Hindlimb muscle (tissue), 1 donor: ENCODE data around the gene MKKS. TPM values are rescaled to one million over a fixed set of nuclear protein-coding genes. Genes with fewer than 3 reads are reported as not detected.
"Not testable (repeated sequence)": the region's sequence is repeated elsewhere in the genome, so short reads cannot be mapped to it uniquely, and the experiment has no call there.

Experiments
- DNase-seq: peaks from one replicate; pipeline ENCODE4 v3.0.0-alpha.2; 2013
- polyA plus RNA-seq: library from polyadenylated mRNA; unstranded; fragments of 120-200 nt; gene quantifications from one replicate; pipeline ENCODE4 v1.2.1, GENCODE V29; 2013; ENCODE audit not compliant: insufficient read length

The MKKS gene
- polyA plus RNA-seq, 1 donor, result 17.2 TPM

GRCh38 chr20:10411673-10412072 is 22.3 kb downstream of the MKKS start:
- DNase-seq, result no peak

GRCh38 chr20:10408108-10408813 is 25.8 kb downstream of the MKKS start:
- no peak for DNase-seq

GRCh38 chr20:10404959-10405530 is 29.0 kb downstream of the MKKS start:
- no peak for DNase-seq

GRCh38 chr20:10404023-10404628 is 29.9 kb downstream of the MKKS start:
- DNase-seq, result no peak

- DNase-seq, result peak; percentile 20
These were observed 30.9 kb downstream of the MKKS start for GRCh38 chr20:10402938-10403608.

GRCh38 chr20:10398834-10399369 is 35.1 kb downstream of the MKKS start:
- DNase-seq, result no peak

- not testable (repeated sequence) for DNase-seq
These were observed 39.3 kb downstream of the MKKS start for GRCh38 chr20:10394752-10395151.

- DNase-seq, result no peak
These were observed 43.3 kb downstream of the MKKS start for GRCh38 chr20:10390709-10391108.

GRCh38 chr20:10388597-10388996 is 45.4 kb downstream of the MKKS start:
- DNase-seq, result no peak

GRCh38 chr20:10387686-10388085 is 46.3 kb downstream of the MKKS start:
- DNase-seq, result no peak

GRCh38 chr20:10385850-10386544 is 48.0 kb downstream of the MKKS start:
- DNase-seq, result no peak

- DNase-seq, result no peak
These were observed 52.5 kb downstream of the MKKS start for GRCh38 chr20:10381477-10381876.

- DNase-seq, result no peak
These were observed 54.3 kb downstream of the MKKS start for GRCh38 chr20:10379761-10380160.

GRCh38 chr20:10376270-10377075 is 57.5 kb downstream of the MKKS start:
- no peak for DNase-seq

GRCh38 chr20:10375191-10375590 is 58.8 kb downstream of the MKKS start:
- DNase-seq, result no peak

- DNase-seq, result no peak
These were observed 60.0 kb downstream of the MKKS start for GRCh38 chr20:10374036-10374435.

- no peak for DNase-seq
These were observed 62.6 kb downstream of the MKKS start for GRCh38 chr20:10371467-10371866.

GRCh38 chr20:10370091-10370887 is 63.7 kb downstream of the MKKS start:
- no peak for DNase-seq

GRCh38 chr20:10369723-10370090 is 64.3 kb downstream of the MKKS start:
- no peak for DNase-seq

- DNase-seq, result no peak
These were observed 65.3 kb downstream of the MKKS start for GRCh38 chr20:10368702-10369041.
